LoVo (cell line): ENCODE results near the gene TRAF3.
"Not testable (repeated sequence)": the region's sequence is repeated elsewhere in the genome, so short reads cannot be mapped to it uniquely, and the experiment has no call there.

Source experiments
- DNase-seq: peaks from one replicate; pipeline ENCODE4 v3.0.0-alpha.2; 2016; ENCODE audit warnings: low spot score

The TRAF3 gene

GRCh38 chr14:102866982-102867761, 89.9 kb downstream of the TRAF3 start:
- DNase-seq, result no peak

GRCh38 chr14:102867826-102868580, 90.8 kb downstream of the TRAF3 start:
- DNase-seq, result no peak

GRCh38 chr14:102868956-102869547, 91.8 kb downstream of the TRAF3 start:
- no peak for DNase-seq

GRCh38 chr14:102870246-102870645, 93.0 kb downstream of the TRAF3 start:
- no peak for DNase-seq

- no peak for DNase-seq
Measured at GRCh38 chr14:102870994-102871831, 94.0 kb downstream of the TRAF3 start.

GRCh38 chr14:102872020-102872419, 94.8 kb downstream of the TRAF3 start:
- no peak for DNase-seq

- no peak for DNase-seq
Measured at GRCh38 chr14:102873131-102873530, 95.9 kb downstream of the TRAF3 start.

- DNase-seq, result no peak
Measured at GRCh38 chr14:102873546-102874061, 96.4 kb downstream of the TRAF3 start.

- DNase-seq, result no peak
Measured at GRCh38 chr14:102875652-102876051, 98.4 kb downstream of the TRAF3 start.

- DNase-seq, result not testable (repeated sequence)
Measured at GRCh38 chr14:102877511-102877910, 100.3 kb downstream of the TRAF3 start.

GRCh38 chr14:102878174-102878969, 101.1 kb downstream of the TRAF3 start:
- no peak for DNase-seq

- DNase-seq, result no peak
Measured at GRCh38 chr14:102878970-102879460, 101.8 kb downstream of the TRAF3 start.

- DNase-seq, result no peak
Measured at GRCh38 chr14:102882226-102882906, 105.1 kb downstream of the TRAF3 start.

- DNase-seq, result no peak
Measured at GRCh38 chr14:102883089-102883541, 105.9 kb downstream of the TRAF3 start.

GRCh38 chr14:102883554-102883953, 106.3 kb downstream of the TRAF3 start:
- DNase-seq, result no peak

- DNase-seq, result no peak
Measured at GRCh38 chr14:102885737-102886447, 108.6 kb downstream of the TRAF3 start.

- DNase-seq, result no peak
Measured at GRCh38 chr14:102888748-102889147, 111.5 kb downstream of the TRAF3 start.

GRCh38 chr14:102889615-102890014, 112.4 kb downstream of the TRAF3 start:
- DNase-seq, result no peak

GRCh38 chr14:102891111-102891510, 113.9 kb downstream of the TRAF3 start:
- DNase-seq, result no peak
